ENCODE data around the gene SEMA3G.

The SEMA3G gene

GRCh38 chr3:52439426-52440248 is 5.3 kb downstream of the SEMA3G start:
- in situ Hi-C loops (cut with MboI; ENCODE audit: low sequenced_read_pairs): no loop called here

- in situ Hi-C loops (cut with MboI; ENCODE audit: low sequenced_read_pairs): no loop called here
Measured at GRCh38 chr3:52438579-52439425, 6.1 kb downstream of the SEMA3G start.

- in situ Hi-C loops (cut with MboI; ENCODE audit: low sequenced_read_pairs): no loop called here
Measured at GRCh38 chr3:52438104-52438376, 6.9 kb downstream of the SEMA3G start.

- in situ Hi-C loops (cut with MboI; ENCODE audit: low sequenced_read_pairs): no loop called here
Measured at GRCh38 chr3:52437326-52438103, 7.4 kb downstream of the SEMA3G start.

GRCh38 chr3:52436500-52437149 is 8.3 kb downstream of the SEMA3G start:
- in situ Hi-C loops (cut with MboI; ENCODE audit: low sequenced_read_pairs): no loop called here

GRCh38 chr3:52435246-52436101 is 9.4 kb downstream of the SEMA3G start:
- in situ Hi-C loops (cut with MboI; ENCODE audit: low sequenced_read_pairs): no loop called here

GRCh38 chr3:52434491-52435115 is 10.3 kb downstream of the SEMA3G start:
- in situ Hi-C loops (cut with MboI; ENCODE audit: low sequenced_read_pairs): no loop called here

- in situ Hi-C loops (cut with MboI; ENCODE audit: low sequenced_read_pairs): no loop called here
Measured at GRCh38 chr3:52433996-52434479, 10.9 kb downstream of the SEMA3G start.

- in situ Hi-C loops (cut with MboI; ENCODE audit: low sequenced_read_pairs): no loop called here
Measured at GRCh38 chr3:52433328-52433995, 11.4 kb downstream of the SEMA3G start.

GRCh38 chr3:52432691-52433141 is 12.2 kb downstream of the SEMA3G start:
- in situ Hi-C loops (cut with MboI; ENCODE audit: low sequenced_read_pairs): no loop called here

- in situ Hi-C loops (cut with MboI; ENCODE audit: low sequenced_read_pairs): no loop called here
Measured at GRCh38 chr3:52432225-52432624, 12.7 kb downstream of the SEMA3G start.

- in situ Hi-C loops (cut with MboI; ENCODE audit: low sequenced_read_pairs): no loop called here
Measured at GRCh38 chr3:52431459-52432223, 13.3 kb downstream of the SEMA3G start.

GRCh38 chr3:52430416-52430810 is 14.5 kb downstream of the SEMA3G start:
- in situ Hi-C loops (cut with MboI; ENCODE audit: low sequenced_read_pairs): no loop called here

GRCh38 chr3:52429779-52430415 is 15.0 kb downstream of the SEMA3G start:
- in situ Hi-C loops (cut with MboI; ENCODE audit: low sequenced_read_pairs): no loop called here

GRCh38 chr3:52429031-52429430 is 15.9 kb downstream of the SEMA3G start:
- in situ Hi-C loops (cut with MboI; ENCODE audit: low sequenced_read_pairs): no loop called here

- in situ Hi-C loops (cut with MboI; ENCODE audit: low sequenced_read_pairs): no loop called here
Measured at GRCh38 chr3:52428151-52429005, 16.5 kb downstream of the SEMA3G start.

- in situ Hi-C loops (cut with MboI; ENCODE audit: low sequenced_read_pairs): no loop called here
Measured at GRCh38 chr3:52423173-52423572, 21.7 kb downstream of the SEMA3G start.
